G401.6 (cell line): Measurements from ENCODE around the gene ARHGAP42.
A peak's percentile ranks its signal among the peaks of the same experiment; 100 is the strongest.

Experiments
- FAIRE-seq: peaks from 2 replicates; lab custom pipeline; 2012; peaks lifted over from hg19 to GRCh38; lab: Jason Lieb, UNC

ARHGAP42 gene

GRCh38 chr11:100923555-100923954 lies 236.5 kb downstream of the ARHGAP42 start:
- no peak for FAIRE-seq

GRCh38 chr11:100925935-100926334 lies 238.8 kb downstream of the ARHGAP42 start:
- no peak for FAIRE-seq

GRCh38 chr11:100927579-100927978 lies 240.5 kb downstream of the ARHGAP42 start:
- no peak for FAIRE-seq

- FAIRE-seq, result no peak
Observed at GRCh38 chr11:100928426-100928825, 241.3 kb downstream of the ARHGAP42 start.

DNA sequence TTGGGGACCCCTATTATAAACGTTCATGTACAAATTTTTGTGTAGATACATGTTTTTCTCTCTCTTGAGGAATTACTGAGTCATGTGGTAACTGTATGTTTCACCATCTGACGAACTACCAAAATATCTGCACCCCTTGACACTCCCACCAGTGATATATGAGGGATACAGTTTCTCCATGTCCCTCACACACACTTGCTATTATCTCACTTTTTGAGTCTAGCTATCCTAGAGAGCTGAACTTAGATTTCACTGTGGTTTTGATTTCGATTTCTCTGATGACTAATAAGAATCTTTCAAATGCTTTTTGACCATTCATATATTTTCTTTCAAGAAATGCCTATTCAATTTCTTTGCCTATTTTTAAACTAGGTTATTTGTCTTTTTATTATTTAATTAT lies 242.3 kb downstream of the ARHGAP42 start:
- FAIRE-seq, result no peak

- peak; percentile 78 for FAIRE-seq
Observed at GRCh38 chr11:100930185-100930778, 243.2 kb downstream of the ARHGAP42 start.

GRCh38 chr11:100932474-100933100 lies 245.5 kb downstream of the ARHGAP42 start:
- FAIRE-seq, result no peak

GRCh38 chr11:100936781-100937180 lies 249.7 kb downstream of the ARHGAP42 start:
- no peak for FAIRE-seq

- FAIRE-seq, result no peak
Observed at GRCh38 chr11:100939571-100939970, 252.5 kb downstream of the ARHGAP42 start.

DNA sequence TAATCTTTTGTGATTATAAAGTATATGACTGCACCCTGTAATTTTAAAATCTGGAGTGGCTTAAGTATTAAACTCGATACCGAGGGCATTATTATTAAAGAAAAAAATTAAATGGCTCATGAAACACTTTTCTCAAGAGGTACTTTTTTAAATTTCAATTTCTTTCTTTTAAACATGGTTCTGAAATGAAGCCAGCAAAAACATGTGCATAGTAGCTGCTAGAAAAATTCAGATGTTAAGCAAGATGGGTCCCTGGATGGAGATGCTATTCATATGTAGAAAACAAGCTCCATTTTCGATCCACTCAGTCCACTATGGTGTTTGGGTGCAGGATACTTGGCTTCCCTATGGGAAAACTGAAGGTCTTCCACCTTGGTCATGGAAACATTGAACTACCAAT lies 253.0 kb downstream of the ARHGAP42 start:
- FAIRE-seq, result no peak

DNA sequence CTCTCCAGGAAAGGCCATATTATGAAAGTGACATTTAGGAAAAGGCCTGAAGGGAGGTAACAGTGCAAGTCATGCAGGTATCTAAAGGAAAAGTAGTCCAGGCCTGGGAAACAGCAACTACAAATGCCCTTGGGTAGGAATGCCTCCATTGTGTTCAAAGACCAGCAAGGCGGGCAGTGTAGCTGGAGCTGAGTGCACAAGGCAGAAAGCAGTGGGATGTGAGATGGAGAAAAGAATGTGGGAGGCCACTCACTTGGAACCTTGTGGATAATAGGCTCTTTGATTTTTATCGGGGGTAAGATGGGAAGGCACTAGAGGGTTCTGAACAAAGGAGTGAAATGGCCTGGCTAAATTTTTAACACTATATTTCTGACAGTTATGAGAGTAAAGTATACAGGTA lies 253.9 kb downstream of the ARHGAP42 start:
- no peak for FAIRE-seq

DNA sequence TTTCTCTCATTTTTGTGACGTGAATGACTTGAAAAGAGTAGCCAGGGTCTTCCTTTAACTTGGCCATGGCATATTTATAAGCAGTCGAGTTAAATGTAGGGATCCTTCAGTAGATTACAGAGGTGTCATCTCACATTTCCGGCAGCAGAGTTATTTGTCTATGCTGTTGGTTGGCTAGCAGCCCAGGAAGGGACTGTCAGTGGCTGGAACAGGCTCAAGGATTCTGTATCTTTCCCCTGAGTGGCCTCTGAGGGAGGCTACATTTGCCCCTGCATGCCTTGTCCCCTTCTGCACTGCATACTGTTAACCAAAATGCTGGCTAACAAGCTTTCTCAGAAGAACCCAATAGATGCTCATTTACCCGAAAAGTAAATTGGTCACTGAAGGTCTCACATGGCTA lies 254.9 kb downstream of the ARHGAP42 start:
- no peak for FAIRE-seq

DNA sequence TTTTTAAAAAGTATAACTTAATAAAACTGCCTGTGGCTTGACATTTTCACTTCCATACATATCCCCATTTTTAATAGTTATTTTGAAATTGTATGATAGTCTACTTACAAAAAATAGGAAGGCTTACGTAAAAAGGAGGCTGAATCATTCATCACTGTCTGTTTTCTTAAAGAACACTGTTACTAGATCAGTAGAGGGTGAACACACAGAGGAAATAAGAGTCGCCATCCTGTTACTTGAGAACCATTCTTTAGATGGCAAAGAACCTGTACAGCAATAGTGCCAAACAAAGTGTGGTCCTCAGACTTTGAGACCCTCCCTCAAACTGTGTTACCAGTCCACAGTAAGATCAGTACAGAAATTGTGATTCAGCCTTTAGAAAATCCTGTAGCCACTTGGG lies 261.8 kb downstream of the ARHGAP42 start:
- no peak for FAIRE-seq

DNA sequence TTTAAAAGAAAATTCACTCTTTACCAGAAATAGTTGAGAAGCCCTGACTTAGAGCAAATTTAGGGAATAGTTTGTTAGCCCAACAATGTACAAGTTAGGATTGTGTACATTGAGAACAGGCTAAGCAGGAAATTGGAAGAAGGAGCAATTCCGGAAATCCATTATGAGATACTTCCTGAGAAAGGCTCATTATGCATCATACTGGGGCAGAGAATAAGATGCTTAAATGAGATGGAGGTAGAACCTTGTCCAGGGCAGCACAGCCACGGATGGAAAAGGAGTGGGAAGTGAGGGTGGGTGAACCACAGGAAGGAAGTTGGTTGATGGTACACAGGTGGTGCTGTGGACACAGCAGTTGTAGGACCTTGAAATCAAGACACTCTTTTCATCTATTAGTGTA lies 262.4 kb downstream of the ARHGAP42 start:
- no peak for FAIRE-seq

- no peak for FAIRE-seq
Observed at GRCh38 chr11:100955318-100955717, 268.2 kb downstream of the ARHGAP42 start.

DNA sequence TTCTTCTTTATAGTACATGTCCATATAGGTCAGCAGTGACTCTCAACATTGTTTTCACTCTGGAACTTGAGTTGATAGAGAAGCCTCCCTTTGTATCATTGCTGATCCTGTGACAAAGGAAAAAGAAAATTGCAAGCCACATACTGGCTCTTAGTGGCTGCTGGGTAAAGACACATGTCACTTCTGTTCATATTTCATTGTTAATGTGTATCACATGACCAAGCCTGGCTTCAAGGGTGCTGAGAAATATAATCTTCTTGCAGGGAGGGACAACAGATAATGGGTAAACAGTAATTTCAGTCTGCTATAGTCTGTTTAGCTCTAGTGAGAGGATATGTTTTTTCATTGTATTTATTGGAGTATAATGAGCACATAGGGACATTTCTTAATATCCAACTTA lies 269.3 kb downstream of the ARHGAP42 start:
- FAIRE-seq, result no peak

DNA sequence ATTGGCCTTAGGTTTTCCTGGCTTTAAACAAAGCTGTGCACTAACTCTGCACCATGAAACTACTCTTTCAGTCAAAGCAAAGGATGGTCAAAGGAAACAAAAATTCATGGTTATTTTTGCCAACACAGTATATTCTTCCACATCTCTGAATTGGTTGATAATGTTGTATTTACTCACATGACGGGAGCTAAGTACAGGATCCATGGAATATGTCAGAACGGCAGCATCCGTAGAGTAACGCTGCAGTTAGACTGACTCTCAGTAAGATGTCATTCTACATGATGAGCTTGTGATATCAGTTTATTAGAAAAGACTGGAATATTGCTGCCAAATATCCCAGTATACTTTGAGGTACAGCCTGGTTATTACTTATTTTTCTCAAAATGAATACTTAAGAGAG lies 270.4 kb downstream of the ARHGAP42 start:
- FAIRE-seq, result no peak

- no peak for FAIRE-seq
Observed at GRCh38 chr11:100961633-100962032, 274.5 kb downstream of the ARHGAP42 start.

DNA sequence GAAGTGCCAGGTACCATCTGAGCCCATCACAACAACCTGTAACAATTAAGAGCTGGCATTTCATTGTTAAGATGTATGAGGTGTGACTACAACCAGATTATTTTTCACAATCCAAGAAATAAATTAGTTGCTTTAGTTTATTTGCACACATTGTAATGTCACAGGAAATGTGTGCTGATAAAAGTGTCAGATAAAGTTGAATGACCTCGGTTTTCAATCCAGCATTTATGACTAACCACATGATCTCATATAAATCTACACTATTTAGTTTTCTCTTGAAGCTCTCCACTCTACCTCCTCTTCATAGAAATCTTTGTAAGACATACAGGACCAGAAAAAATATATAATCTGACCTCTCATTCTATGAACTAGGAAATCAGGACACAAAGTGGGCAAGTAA lies 276.3 kb downstream of the ARHGAP42 start:
- FAIRE-seq, result no peak

- FAIRE-seq, result no peak
Observed at GRCh38 chr11:100964435-100964834, 277.3 kb downstream of the ARHGAP42 start.

DNA sequence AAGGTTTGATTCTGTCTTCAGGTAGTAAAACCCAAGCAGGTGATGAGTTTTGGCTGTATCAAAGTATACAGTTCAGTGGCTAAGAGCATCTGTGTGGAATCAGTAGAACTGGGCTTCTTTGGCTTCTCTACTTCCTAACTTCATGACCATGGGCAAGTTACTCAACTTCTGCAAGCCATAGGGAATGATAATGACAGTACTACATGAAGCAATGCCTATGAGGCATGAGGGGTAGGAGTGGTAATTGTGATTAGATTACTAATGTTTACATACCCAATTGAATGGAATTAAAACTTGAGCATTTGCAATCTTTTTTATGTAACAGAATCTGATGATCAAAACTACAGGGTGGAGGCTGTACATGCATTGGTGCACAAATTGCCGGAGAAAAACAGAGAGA lies 278.3 kb downstream of the ARHGAP42 start:
- FAIRE-seq, result no peak

DNA sequence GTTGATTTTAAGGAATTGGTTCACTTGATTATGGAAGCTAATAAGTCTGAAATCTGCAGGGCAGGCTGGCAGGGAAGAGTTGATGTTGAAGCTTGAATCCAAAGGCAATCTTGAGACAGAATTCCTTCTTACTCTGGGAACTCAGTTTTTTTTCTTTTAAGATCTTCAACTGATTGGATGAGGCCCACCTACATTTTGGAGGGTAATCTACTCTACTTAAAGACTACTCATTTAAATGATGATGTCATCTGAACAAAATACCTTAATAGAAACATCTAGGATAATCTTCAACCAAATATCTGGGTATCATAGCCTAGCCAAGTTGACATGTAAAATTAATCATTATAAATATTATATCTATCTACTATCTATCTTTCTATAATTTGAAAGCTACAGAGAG lies 279.3 kb downstream of the ARHGAP42 start:
- no peak for FAIRE-seq

DNA sequence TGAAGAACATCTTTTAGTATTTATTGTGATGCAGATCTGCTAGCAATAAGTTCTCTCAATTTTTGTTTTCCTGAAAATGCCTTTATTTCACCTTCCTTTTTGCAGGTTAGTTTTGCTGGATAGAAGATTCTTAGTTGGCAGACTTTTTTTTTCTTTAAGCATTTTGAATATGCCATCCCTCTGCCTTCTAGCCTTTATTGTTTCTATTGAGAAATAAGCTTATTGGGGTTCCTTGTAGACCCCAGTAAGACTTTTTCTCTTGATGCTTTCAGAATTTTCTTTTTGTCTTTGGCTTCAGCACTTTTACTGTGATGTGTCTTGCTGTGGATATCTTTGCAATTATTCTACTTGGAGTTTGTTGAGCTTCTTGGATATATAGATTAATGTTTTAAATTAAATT lies 281.9 kb downstream of the ARHGAP42 start:
- no peak for FAIRE-seq
